Lower leg skin (tissue), 4 donors: ENCODE data around the gene LRFN2. TPM values are rescaled to one million over a fixed set of nuclear protein-coding genes. Genes with fewer than 3 reads are reported as not detected.

Source experiments
- DNase-seq, 2 donors: peaks; one replicate each; pipeline ENCODE4 v3.0.0-alpha.2; 2019; ENCODE audit warnings: low spot score in 2 of 2
- H3K4me3 ChIP-seq: fragments of 200-600 bp; sonication (generic); 2 replicates; pipeline ENCODE4 v1.5.1; 2017; ENCODE audit warnings: mild to moderate bottlenecking, low read depth; ENCODE audit not compliant: poor library complexity, severe bottlenecking
- POLR2A ChIP-seq, 2 donors: fragments of 450-650 bp; IDR thresholded peaks; one replicate each; pipeline ENCODE4 v1.6.1; 2016 to 2017; ENCODE audit warnings: antibody characterized with exemption in 2 of 2, mild to moderate bottlenecking in 1 of 2, moderate library complexity in 1 of 2
- WGBS, 2 donors: methylation state at CpG; one replicate each; pipeline ENCODE4 v1.1.5; 2018; 5-methylcytosine and 5-hydroxymethylcytosine counted together
- intact Hi-C: fragments of 100-400 bp; cut with DNase I; formaldehyde crosslinking; loops from one replicate; pipeline ENCODE4 v1.15.0; 2023; ENCODE audit warnings: low total_unique reads
- total RNA-seq, 4 donors: library from RNA; depleted of rRNA; stranded (reverse); fragments of >200 nt; gene quantifications; one replicate each; pipeline ENCODE4 v1.1.0, GENCODE V29; 2016
- TF ChIP-seq, protein P1 (sequence below), 3 donors: fragments of 450-650 bp; IDR thresholded peaks; one replicate each; pipeline ENCODE4 v1.5.1; 2016; ENCODE audit warnings: antibody characterized with exemption in 3 of 3, mild to moderate bottlenecking in 3 of 3, moderate library complexity in 2 of 3

Gene LRFN2
- total RNA-seq, 4 donors from 2014 or later, result 0.10 TPM; not detected in 3

DNA sequence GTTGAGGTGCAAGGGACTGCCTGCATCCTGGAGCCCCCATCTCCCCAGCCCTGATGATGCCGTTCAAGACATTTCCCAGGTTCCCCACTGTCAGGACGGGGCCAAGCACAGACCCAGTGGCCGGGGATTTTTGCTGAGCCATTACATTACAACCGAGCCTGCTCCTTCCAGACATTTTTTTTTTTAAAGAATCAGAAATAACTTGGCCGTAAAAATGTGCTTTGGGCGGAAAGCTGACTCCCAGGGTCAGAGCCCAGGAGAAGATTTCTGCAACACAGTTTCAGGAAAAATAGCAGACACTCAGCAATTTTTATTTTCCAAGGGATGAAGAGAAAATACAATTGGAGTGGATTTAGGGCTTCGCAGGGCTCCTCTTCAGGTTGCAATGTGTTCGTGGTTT is 87.9 kb downstream of the LRFN2 start:
- TF ChIP-seq, protein P1, sequence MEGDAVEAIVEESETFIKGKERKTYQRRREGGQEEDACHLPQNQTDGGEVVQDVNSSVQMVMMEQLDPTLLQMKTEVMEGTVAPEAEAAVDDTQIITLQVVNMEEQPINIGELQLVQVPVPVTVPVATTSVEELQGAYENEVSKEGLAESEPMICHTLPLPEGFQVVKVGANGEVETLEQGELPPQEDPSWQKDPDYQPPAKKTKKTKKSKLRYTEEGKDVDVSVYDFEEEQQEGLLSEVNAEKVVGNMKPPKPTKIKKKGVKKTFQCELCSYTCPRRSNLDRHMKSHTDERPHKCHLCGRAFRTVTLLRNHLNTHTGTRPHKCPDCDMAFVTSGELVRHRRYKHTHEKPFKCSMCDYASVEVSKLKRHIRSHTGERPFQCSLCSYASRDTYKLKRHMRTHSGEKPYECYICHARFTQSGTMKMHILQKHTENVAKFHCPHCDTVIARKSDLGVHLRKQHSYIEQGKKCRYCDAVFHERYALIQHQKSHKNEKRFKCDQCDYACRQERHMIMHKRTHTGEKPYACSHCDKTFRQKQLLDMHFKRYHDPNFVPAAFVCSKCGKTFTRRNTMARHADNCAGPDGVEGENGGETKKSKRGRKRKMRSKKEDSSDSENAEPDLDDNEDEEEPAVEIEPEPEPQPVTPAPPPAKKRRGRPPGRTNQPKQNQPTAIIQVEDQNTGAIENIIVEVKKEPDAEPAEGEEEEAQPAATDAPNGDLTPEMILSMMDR (IDR thresholded peaks at IDR 0.05), result no peak
- TF ChIP-seq POLR2A (IDR thresholded peaks at IDR 0.05), result no peak
- H3K4me3 ChIP-seq, result no peak overlapping the region
- WGBS, 2 donors, result 49 to 50% methylated on average over 8 of the region's 8 CpGs
- intact Hi-C loops, result no loop called here
- no peak for DNase-seq

DNA sequence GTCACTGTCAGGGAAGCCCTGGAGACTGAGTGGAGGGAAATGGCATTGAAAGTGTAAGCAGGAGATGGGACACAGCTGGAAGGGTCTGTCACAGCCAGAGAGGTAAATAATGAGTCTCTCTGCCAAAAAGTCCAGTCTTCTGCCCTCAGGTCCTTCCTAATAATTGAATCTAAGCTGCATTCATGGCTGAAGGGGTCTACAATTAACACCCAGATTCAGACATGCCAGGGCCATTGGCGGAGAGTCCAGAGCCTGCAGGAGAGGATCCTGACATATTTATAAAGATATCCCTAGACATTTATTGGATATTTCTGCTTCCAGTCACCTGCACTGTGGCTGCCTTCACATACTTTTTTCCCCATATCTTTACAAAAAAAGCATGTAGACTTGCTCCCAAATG is 89.0 kb downstream of the LRFN2 start:
- no peak overlapping the region for H3K4me3 ChIP-seq
- intact Hi-C loops, result no loop called here
- no peak for DNase-seq
- TF ChIP-seq POLR2A (IDR thresholded peaks at IDR 0.05), result no peak
- WGBS, 2 donors, result 95 to 100% methylated on average over 1 of the region's 1 CpG

DNA sequence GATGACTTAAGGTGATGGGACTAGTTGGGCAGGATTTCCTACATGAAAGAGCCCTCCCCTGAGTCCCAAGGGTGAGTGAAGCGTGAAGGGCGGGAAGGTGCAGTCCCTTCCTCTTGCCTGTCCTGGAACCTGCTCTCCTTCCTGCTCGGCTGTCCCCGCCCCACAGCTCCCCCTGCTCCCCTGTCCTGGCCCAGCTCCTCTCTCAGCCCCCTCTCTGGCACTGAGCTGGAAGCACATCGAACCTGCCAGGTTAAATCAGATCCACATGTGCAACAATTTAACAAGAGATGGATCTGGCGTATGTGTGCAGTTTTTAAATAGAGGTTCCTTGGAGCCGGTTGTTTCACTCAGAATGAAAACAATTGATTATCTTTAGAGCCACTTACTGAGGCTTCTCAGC is 95.0 kb downstream of the LRFN2 start:
- intact Hi-C loops, result no loop called here
- no peak overlapping the region for H3K4me3 ChIP-seq
- 25 to 34% methylated on average over 7 of the region's 7 CpGs for WGBS, 2 donors
- TF ChIP-seq POLR2A (IDR thresholded peaks at IDR 0.05), result no peak
- TF ChIP-seq, protein P1 (IDR thresholded peaks at IDR 0.05), result no peak
- no peak for DNase-seq

DNA sequence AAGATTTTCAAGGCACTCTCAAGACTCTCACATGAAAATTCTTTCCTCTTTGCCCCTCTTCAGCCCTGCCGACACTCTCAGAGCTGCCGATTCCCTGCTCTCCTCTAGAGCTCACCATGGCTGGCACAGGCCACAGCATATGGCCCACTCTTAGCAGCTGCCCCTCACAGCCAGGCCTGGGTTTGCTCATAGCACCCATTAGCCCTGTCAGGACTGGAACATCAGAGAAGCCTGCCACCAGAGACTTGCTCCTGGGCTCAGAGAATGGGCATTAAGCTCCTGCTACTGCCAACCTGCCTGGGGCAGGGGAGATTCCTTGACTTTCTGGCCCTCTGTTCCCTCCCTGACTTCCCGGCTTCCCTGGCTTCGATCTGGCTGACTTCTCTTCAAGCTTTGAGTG is 96.7 kb downstream of the LRFN2 start:
- H3K4me3 ChIP-seq, result no peak overlapping the region
- intact Hi-C loops, result no loop called here
- TF ChIP-seq, protein P1 (IDR thresholded peaks at IDR 0.05), result no peak
- TF ChIP-seq POLR2A (IDR thresholded peaks at IDR 0.05), result no peak
- WGBS, 2 donors, result 75 to 87% methylated on average over 4 of the region's 4 CpGs
- no peak for DNase-seq

DNA sequence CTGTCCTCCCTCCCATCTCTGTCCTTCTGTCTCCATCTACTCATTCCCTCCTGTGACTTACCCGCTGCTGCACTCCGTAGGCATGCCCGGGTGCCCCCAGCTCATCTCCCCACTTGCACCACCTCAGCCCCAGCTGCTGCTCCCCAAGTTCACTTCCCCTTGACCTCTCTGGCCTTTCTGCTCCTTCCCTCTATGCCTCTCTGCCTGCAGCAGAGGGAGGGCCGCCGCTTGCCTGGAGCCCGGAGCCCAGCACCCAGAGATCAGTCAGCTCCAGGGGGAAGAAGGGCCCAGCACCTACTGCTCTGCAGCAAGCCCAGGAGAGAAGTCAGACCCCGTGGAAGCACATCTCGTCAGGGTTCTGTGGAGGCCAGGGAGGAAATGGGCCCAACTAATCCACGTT is 97.4 kb downstream of the LRFN2 start:
- 83 to 88% methylated on average over 9 of the region's 9 CpGs for WGBS, 2 donors
- intact Hi-C loops, result no loop called here
- TF ChIP-seq POLR2A (IDR thresholded peaks at IDR 0.05), result no peak
- no peak overlapping the region for H3K4me3 ChIP-seq
- no peak for DNase-seq

DNA sequence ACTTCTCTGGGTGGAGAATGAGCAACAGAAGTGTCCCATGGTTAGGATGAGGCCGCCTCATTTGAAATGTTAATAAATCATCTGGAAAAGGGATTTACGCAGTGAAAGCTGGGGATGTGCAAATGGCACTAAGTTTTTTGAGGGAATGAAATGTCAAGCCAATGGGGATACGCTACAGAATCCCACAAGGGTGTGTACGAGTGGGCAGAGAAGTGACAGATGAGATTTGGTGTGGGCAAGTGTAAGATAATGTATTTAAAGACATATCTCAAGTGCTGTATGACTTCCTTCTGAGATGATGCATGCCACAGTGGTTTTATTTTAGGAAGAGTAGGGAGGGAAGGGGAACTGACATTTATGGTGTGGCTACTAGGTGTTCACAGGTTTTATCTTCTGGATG is 100.6 kb downstream of the LRFN2 start:
- H3K4me3 ChIP-seq, result no peak overlapping the region
- DNase-seq, result no peak
- intact Hi-C loops, result no loop called here
- 83 to 84% methylated on average over 4 of the region's 4 CpGs for WGBS, 2 donors
- TF ChIP-seq, protein P1 (IDR thresholded peaks at IDR 0.05), result no peak
- TF ChIP-seq POLR2A (IDR thresholded peaks at IDR 0.05), result no peak

DNA sequence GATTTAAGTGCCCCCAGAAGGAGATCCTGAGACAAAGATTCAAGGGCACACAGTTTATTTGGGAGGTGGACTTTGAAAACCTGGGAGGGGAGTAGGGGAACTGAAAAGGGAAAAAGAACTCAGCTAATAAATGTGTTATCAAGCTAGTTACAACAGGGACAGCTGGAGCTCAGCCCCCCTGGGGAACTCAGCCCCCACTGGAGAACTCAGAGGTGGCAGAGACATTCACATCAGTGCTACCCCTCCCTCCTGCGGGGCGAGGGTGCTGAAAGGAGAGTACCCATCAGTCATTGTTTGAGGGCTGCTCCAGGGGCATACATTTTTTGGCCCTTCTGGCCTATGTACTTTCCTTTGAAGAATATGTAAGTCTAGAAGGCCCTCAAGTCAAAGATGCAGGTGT is 101.4 kb downstream of the LRFN2 start:
- TF ChIP-seq, protein P1 (IDR thresholded peaks at IDR 0.05), result no peak
- TF ChIP-seq POLR2A (IDR thresholded peaks at IDR 0.05), result no peak

More for the DNA sequence above, 101.4 kb downstream of the LRFN2 start:
- DNase-seq, result no peak
- WGBS, 2 donors, result 70 to 88% methylated on average over 2 of the region's 2 CpGs
- H3K4me3 ChIP-seq, result no peak overlapping the region
- intact Hi-C loops, result no loop called here
